NCI-H2081 (cell line): ENCODE results near the gene VSTM5.
A peak's percentile ranks its signal among the peaks of the same experiment; 100 is the strongest.
"Not testable (repeated sequence)": the region's sequence is repeated elsewhere in the genome, so short reads cannot be mapped to it uniquely, and the experiment has no call there.

Experiments used
- DNase-seq, 2 experiments: peaks; one replicate each; lab custom pipeline; 2025; lab: John Stamatoyannopoulos, UW

Gene VSTM5, protein sequence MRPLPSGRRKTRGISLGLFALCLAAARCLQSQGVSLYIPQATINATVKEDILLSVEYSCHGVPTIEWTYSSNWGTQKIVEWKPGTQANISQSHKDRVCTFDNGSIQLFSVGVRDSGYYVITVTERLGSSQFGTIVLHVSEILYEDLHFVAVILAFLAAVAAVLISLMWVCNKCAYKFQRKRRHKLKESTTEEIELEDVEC

DNA sequence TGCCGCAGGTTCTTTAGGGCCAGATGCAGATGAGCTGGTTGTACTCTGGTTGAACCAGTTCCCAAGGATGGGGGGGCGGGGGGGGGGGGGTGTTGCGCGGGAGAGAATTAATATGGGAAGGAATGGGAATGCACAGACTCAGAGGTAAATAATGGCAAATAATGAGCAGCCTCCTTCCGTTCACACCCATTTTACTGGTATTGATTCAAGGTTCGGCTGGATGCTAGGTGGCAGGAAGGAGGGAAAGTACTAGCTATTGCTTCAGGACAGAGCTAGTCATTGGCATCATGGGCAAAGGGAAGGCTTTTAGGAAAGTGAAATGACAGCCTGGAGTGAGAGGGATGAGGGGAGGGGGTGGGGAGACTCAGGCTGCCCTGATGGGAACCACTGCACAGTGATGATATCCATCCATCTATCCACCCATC lies at the start of gene VSTM5:
Gene VSTM5 (minus strand): TSS at position 25 of the 425 bp plus-strand sequence. CDS start 116 bp downstream, outside the sequence.
- no peak for DNase-seq

DNA sequence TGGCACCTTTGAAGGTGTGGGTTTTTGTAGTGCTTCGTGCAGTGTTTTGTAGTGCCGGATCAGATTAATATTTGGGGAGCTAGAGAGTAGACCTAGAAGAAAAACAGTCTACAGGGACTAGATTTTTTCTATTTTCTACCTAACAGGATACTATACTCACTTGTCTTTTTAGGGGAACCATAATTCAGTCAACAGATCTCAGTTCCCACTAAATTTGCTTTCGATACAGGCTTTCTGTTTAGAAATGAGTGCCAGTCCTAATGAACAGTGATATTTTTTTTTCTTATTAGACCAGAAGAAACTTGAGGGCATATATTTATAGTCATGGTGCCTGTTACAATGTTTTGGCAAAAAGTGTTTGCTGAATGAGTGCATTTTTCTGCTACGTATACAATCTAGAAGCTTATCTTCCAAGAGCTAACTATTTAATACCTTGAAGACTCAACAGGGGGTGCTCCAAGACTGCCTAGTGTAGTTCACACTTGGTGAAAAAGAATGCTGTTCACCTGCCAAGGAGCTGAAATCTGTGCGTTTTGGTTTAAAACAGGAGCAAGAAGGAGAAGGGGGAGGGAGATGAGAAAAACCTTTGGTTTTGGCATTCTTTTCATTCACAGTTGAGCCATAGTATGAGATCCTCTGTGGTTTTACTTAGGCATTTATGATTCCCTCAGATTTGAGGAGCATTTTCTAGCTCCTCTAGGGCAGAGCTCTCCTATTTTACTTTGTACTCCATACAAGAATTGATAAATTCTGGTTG lies 44.9 kb upstream of the VSTM5 start:
- peak; percentile 35 to 53 for DNase-seq

DNA sequence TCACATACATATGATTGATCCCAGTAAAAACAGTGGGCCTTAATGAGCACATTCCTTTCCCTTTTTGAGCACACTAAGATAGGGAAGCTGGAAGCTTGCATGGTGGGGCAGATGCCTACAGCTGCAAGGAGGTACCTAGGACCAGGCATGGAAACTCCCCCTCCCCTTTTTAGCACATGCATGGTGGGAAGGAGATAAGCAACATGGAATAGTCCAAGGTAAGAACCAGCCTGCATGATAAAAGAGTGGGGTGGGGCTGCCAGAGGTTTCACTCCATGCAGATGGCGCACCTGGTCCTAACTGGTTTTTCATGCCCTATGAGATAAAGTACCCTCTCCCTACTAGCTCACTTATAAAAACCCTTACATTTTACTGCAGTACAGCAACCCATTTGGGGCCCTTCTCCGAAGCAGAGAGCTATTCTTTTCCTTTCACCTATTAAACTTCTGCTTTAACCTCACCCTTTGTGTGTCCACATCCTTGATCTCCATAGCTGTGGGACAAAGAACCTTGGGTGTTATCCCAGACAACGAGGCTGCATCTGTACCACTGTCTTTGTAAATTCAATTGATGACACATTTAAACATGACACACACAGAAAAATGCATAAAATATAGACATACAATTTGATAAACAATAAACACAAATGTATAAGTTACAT lies 40.1 kb upstream of the VSTM5 start:
- DNase-seq, result no peak

DNA sequence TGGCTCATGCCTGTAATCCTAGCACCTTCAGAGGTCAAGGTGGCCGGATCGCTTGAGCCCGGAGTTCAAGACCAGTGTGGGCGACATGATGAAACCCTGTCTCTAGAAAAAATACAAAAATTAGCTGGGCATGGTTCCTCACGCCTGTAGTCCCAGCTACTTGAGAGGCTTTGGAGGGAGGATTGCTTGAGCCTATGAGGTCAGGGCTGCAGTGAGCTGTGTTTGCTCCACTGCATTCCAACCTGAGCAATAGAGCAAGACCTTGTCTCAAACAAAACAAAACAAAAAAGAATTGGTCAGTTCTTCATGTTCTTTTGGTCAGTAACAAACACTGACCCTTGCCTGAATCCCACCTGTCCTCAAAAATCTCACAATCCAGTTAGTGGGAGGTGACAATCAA lies 36.7 kb upstream of the VSTM5 start:
- DNase-seq, result no peak

DNA sequence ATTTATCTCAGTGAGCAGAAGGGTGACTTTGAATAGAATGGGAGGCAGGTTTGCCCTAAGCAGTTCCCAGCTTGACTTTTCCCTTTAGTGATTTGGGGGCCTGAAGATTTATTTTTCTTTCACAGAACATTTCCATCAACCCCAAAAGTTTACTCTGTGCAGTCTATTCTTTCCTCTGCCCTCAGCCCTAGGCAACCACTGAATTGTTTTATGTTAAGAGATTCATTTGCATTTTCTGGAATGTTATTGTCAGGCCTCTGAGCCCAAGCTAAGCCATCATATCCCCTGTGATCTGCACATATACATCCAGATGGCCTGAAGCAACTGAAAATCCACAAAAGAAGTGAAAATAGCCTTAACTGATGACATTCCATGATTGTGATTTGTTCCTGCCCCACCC lies 28.7 kb upstream of the VSTM5 start:
- DNase-seq, result not testable (repeated sequence)

DNA sequence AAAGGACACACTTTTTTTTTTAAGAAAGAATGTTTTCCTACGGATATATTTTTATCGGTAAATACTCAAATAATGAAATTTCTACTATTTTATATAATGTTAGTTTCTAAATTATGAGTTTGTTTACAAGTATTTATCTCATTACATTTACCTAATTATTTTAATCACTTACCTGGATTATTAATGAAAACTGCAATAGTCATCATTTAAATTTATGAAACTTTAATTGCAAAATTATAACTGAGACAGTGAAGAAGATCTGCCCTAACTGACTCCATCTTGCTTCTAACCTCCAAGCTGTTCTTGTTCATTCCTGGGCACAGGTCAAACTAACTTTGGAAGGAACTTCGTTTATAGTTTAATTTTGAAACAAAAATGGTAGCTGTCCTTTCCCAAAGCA lies 25.2 kb upstream of the VSTM5 start:
- no peak for DNase-seq

DNA sequence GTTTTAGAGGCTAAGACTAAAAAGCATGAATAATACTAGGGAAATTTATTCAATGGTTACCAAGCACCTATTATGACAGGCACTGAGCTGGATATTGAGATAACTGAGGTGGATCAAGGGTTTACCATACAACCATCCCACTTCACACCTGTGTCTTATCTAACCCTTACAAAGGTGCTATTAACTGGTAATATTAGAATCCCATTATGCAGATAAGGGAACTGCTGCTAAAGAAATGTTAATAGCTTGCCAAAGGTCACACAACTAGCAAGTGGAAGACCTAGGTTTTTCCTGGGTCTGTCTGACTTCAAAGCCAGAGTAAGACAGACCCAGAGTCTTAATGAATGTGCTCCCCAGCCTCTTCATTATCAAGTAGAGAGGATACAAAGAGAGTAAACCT lies 21.1 kb upstream of the VSTM5 start:
- DNase-seq, result no peak

DNA sequence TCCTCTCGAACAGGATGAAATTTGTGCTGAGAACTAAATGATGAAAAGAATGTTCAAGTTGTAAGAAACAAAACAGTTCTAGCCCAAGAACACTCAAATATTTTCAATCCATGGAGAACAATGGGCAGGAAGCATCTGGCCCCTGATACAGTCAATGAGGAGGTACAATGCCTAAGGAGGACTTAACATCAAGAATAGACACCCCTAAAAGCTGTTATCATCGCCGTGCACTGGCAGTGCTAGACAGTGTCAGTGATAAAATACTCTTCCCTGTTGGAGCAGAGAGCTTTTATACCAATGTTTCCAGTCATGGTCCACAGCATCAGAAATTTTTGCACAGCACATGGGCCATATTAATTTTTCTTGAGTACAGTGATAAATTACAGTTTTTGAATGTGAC lies 20.2 kb upstream of the VSTM5 start:
- DNase-seq, result no peak

DNA sequence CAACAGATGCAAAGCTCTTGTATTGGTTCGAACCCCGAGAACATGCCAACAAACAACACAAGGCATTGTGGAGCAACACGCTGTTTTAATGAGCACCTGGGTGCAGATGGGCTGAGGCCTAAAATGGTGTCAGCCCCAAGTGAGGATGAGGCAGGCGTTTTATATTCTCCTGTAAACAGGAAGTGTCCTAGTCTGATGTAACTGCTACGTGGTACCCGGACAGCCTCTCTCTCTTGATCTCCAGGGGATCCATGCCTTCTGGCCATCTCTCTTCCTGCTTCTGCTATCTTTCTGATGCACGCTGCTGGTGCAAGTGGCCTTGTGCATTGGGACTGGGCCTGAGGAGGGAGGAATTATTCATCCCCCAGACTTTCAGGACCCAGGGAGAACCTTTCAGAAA lies 19.4 kb upstream of the VSTM5 start:
- DNase-seq, result no peak

DNA sequence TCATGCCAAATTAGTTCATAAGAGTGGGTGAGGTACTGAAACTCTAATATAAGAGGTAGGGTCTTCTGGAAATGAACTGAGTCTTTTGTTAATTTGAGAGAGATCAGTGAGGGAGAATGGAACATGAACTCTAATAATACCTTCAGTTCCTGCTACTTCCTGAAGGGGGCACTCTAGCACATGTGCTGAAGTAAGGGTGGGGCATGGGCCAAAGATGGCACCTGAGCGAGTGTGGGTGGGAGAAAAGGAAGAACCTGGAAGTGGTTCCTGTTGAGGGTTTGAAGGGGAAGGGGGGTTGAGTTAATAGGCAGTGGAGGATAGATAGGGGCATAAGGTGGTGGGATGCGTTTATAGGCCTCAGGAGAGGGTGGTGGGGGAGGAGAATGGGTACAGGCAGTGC lies 18.0 kb upstream of the VSTM5 start:
- DNase-seq, result not testable (repeated sequence)

DNA sequence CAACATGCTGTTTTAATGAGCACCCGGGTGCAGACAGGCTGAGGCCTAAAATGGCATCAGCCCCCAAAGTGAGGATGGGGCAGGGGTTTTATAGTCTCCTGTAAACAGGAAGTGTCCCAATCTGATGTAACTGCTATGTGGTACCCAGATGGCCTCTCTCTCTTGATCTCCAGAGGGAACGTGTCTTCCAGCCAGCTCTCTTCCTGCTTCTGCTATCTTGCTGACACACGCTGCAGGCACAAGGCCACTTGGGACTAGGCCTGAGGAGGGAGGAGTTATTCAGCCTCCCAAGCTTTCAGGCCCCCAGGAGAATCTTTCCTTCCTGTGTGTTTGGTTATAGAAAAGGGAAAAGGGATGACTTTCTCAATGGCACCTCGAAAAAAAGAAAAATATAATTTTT lies 11.4 kb upstream of the VSTM5 start:
- no peak for DNase-seq

DNA sequence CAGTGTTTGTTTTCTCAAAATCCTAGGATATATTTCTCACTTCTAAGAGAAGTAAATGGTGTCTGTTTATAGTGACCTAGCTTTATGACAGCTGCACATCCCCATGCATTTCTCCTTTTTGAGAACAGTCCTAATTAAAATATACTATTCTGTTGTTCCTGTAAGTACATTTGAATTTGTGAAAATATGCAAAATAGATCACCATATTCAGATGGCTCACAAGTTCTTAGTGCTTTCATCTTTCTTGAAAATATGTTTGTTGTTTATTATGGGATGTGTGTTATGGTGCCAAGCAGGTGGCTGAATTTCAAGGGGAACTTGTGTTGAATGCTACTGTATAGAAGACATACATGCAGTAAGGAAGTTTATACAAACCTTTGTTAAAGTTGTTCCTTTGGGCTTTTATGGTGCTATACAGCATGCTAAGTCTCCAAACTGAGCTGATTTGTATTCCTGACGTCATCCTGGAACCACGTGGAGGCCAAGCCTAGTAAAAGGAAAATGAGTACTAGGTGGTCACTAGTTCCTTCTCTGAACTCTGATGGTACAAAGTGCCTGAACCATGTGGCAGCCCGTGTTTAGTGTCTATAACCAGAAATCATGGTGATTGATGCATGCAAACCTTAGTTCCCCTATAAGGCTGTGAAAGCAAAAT lies 7.8 kb upstream of the VSTM5 start:
- DNase-seq, result no peak

DNA sequence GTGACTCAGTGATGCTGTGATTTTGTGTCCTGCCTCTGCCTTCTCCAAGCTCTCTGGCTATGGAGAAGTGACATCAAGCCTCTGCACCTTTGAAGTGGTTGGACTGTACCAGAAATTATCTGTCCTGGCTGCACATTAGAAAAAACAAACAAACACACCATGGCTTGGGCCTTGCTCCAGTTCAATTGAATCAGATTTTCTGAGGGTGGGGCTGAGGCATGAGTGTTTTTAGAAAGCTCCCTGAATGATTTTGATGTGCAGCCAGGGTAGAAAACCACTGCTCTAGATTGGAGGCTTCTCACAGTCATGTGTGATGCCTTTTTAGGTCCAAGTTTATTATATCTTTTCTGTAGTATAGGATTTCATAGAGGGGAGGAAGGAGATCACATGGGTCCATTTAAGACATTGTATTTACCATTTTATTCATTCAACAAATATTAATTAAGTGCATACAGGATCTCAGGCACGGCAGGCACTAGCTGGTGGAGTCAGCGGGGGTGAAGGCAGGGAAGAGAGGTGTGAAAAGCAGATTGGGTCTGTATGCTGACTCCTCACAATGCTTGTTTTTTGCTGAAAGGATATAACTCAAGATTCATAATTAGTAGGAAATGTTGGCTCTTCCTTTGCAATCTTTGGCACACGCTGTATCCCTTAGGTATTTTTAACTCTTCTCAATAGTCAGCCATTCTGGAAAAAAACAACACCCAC lies 7.1 kb upstream of the VSTM5 start:
- peak in 1 of 2 experiments; percentile 8 for DNase-seq

DNA sequence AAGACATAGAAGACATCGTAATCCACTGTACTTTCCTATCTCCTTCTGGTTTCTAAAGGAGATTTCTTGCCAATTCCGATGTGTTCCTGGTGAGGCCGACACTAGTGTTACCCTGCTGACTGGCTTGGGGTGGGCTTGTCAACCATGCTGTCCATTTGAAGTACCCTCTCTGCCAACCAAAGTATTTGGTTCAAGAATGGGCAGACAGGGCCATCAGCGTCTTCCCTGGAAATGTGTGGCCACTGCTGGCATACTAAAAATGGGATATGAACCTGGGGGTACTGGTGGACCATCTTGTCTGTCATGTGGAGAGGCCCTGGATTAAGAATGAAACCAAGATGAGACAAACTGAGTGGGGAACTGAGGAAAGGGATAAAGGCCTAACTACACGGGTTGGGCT lies 1.8 kb upstream of the VSTM5 start:
- DNase-seq, result no peak

DNA sequence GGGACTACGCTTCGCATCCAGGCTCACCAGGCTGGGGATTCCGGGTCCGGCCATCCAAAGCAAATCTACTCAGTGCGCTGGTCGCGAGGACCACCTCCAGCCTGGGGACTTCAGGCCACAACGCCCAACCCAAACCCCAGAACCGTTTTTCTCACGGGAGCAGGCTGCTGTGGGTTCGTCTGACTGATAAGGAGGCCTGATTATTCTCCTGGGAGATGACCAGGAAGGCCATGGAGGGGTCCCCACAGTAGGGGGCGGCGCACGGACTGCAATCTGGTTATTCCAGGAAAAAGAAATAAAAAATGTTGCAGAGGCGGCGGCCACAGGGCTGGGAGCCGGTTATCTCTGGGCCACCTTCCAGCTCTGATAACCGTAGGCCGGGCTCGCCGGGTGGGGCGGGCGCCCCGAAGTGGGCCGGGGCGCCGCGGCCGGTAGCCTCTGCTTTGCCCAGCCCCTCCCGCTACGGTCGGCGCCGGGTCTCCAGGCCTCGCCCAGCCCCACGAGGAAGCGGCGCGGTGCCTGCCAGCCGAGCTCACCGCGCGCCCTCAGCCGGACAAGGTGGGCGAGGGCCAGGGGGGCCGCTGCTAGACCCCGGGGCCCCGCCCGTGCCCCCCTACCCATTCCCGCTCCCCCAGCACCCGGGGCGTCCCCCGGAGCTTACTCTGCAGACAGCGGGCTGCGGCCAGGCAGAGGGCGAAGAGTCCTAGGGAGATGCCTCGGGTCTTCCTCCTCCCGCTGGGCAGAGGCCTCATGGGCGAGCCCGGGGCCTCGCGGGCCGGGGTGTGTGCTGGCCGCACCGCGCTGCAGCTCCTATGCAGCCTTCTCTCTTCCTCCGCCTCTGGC lies 446 bp downstream of the VSTM5 start:
- DNase-seq, result no peak

DNA sequence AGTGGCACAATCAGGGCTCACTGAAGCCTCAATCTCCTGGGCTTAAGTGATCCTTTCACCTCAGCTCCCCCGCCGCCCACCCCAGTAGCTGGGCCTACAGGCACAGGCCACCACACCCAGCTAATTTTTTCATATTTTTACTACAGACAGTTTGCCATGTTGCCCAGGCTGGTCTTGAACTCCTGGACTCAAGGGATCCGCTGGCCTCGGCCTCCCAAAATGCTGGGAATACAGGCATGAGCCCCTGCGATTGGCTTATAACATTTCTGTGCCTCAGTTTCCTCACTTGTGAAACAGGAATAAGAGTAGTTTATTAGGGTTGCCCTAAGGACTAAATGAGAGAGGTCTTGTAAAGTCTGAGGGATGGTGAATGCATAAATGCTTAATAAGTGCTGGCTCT lies 1.2 kb downstream of the VSTM5 start:
- no peak for DNase-seq

DNA sequence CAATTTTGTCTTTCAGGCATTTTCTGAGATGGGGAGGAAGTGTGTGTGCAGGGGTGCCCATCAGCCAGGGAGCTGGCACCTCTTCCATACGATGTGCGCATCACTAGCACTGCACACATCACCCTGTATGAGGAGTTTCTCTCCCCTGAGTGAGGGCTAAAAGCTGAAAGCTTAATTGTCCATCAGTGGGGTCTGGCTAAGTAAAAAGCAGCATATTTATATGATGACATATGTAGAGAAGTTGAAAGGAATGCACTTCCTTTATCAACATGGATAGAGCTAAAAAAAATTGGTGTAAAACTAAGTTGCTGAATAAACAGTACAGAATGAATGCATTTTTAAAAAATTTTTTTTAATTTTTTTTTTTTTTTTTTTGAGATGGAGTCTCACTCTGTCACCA lies 4.0 kb downstream of the VSTM5 start:
- DNase-seq, result no peak

DNA sequence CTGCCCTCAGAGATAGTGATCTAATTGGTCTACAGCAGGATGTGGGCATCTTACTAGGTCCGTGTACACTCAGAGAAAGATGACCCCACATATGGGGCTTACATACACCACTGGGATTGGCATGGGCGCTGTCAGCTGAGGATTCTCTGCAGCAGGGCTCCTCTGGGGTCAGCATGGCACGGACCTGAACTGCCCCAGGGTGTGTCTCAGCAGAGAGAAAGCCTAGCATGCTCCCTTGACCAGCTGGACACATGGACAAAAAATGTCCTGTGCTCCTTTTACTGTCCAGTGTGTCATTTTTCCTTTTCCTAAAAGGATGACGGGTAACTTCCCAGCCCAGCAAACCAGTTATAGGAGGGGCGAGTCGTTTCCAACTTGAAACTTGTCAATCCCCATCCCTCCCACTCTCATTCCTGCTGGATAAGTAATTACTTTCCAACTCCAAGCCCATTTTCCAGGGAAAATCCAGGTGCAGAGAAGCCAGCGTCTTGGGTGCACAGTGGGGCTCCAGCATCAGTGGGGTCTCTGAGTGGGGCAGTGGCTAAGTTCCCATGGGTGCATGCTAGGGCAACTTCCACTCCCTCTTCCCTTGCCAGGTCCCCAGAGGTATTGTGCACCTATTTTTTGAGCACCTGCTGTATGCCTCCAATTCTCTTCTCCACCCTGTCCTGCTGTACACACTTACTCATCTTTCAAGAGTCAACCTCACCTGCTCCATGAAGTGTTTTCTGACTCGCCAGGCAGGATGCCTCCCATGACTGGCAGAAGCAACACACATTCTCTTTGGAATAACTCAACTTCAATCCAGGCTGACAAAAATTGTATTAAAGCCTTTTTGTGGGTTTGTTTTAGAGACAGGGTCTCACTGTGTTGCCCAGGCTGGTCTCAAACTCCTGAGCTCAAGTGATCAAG lies 5.0 kb downstream of the VSTM5 start:
- DNase-seq, result no peak

DNA sequence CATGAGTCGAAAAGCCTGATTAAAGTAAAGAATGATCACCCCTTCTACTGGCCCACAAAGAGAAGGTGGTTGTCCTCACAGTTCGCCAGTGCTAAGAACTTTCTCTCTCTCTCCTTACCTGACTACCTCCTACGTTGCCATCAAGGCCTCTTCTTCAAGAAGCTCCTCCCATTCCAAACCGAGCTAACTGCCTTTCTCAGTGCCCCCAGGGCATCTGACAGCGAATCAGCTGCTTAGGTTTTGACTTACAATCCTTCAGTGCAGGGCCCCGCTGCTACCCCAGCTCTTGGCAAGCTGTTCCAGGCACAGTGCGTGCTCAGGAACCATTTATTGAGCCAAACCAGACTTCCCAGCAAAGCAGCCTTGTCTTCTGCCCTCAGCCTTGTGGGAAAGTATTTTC lies 5.8 kb downstream of the VSTM5 start:
- DNase-seq, result no peak

DNA sequence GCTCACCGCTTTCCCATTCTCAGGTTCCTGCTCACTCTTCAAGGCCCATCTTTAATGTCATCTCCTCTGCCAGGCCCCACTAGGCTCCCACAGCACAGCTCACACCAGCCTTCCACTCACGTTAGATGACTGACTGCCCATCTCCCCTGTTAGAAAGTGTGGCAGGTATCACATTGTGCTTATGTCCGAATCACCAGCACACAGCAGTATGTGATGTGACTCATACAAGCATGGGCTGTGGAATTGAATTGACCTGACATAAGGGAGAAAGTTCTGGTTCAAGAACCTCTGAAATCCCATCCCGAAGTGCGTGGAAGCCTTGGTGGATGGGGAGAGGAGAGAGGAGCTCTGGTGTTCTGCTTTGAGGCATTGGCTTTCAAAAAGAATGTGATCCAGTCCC lies 6.5 kb downstream of the VSTM5 start:
- DNase-seq, result no peak
